Prostate gland (tissue), 2 donors: ENCODE results near the gene OCLN.

Experiments
- CTCF ChIP-seq, 4 experiments: fragments of 200-600 bp in 2 of 4; fragments of 450-650 bp in 2 of 4; sonication (generic) in 2 of 4; IDR thresholded peaks; 1 replicate in 3 of 4; 2 replicates in 1 of 4; pipeline ENCODE4 v1.5.1; 2016 to 2019; ENCODE audit warnings: antibody characterized with exemption in 4 of 4, mild to moderate bottlenecking in 2 of 4, moderate library complexity in 2 of 4
- POLR2AphosphoS5 ChIP-seq: sonication (generic); formaldehyde crosslinking; IDR thresholded peaks from one replicate; pipeline ENCODE4 v1.6.1; 2017; ENCODE audit warnings: antibody characterized with exemption

GRCh38 chr5:69528609-69529008 is 36.0 kb downstream of the OCLN start:
- no peak for TF ChIP-seq CTCF (IDR thresholded peaks at IDR 0.05)
- TF ChIP-seq POLR2AphosphoS5 = no peak
